SIG-M5 treated with dmso at 0.1 percent for 504 hours (cell line): ENCODE data around the gene FBXO2.
A peak's percentile ranks its signal among the peaks of the same experiment; 100 is the strongest.

ENCODE experiments used
- DNase-seq: peaks from one replicate; lab custom pipeline; 2025; ENCODE audit not compliant: unreplicated experiment; lab: John Stamatoyannopoulos, UW

Gene FBXO2

DNA sequence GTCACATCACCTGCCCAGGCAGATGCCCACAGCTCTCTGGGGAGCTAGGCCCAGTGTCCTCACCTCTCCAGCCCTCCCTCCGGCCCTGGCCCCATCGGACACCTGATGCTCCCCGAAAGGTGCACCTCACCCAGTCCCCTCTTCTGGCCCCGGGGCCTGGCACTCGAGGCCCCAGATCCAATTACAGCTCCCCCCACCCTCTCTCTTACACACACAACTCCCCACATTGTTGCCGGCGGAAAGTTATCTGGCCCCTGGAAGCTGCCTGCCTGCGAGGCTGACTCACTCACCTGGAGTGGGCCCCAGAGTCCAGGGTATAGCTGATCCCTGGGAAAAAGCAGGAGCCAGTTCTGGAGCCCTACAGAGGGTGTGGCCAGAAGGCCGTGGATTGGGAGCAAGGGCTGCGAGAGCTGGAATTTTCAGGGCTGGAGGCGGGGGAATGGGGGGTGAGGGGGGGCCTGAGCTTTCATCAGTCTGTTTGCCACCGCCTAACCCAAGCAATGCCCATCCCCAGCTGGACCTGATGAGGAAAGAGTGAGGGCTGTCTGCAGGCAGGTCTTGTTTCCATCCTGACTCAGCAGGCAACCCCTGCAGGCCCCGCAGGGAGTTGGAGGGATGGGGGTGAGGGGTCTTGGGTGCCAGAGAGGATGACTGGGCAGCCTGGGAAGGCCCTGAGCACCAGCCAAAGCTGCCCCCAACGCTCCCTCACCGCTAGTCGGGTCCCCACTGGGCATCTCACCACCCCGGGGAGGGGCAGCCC is 948 bp downstream of the FBXO2 start:
- no peak for DNase-seq

DNA sequence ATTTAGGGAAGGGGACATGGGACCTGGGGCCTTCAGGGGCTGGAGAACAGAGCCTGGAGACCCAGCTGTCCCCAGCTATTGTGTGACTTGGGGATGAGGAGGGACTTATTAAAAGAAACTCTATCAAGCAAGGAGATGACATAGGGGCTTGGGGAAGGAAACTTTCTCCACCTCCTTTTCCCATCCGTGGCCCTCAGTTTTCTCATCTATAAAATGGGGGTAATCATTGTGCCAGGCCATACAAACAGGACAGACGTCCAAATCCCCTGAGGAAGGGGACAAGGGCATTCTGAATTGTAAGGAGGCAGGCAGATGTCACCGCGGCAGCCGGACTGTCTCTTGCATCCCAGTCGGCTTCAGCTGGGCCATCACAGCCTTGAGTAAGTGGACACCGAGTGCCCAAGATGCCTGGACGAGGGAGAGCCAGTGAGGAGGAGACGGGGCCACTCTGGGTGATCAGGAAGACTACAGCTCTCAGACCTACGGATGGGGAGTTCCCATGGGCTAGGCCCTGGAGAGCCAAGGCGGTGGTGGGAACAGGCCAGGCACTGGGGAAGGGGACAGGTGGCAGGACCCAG is 1.9 kb downstream of the FBXO2 start:
- DNase-seq: no peak

DNA sequence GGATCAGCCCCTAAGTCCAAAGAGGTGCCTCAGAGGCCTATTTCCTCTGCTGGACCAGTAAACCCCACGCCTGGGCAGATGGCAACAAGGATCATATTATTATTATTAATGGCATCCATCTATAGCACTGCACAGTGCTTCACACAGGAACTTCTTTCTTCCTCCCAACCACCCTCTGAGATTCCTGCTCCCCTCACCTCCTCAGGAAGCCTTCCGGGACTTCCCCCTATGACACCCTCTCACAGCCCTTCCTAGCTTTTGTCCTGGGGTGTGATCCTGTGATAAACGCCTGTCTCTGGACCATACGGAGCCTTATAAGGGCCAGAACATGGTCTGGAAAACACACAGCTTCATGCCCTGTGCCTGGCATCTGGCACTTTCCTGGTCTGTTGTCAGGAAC is 3.2 kb downstream of the FBXO2 start:
- no peak for DNase-seq

DNA sequence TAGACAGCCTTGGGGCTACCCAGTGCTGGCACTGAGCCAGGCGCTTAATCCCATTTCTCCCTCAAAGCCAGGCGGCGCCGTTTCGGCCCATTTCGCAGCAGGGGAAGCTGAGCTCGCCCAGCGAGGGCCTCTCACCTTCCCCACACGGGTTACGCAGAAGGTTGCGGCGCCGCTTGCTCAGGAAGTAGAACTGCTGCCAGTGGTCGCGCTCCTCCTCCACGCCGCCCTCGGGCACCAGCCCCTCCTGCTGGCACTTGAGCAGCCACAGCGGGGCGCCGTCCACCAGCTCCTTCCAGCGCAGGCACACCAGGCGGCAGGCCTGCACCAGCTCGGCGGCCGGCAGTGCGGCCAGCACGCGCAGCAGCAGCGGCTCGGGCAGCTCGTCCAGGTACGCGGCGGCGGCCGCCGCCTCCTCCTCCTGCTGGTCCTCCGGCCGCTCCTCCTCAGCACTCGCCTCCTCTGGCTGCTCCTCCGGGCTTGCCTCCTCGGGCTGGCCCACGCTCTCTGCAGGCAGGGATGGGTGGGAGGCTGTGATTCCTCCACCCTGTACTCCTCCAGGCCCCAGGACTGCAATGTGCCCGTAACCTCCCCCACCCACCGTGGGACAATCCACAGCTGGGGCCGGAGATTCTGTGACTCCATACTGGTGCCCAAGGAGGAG is 3.8 kb downstream of the FBXO2 start:
- DNase-seq: peak; percentile 44

DNA sequence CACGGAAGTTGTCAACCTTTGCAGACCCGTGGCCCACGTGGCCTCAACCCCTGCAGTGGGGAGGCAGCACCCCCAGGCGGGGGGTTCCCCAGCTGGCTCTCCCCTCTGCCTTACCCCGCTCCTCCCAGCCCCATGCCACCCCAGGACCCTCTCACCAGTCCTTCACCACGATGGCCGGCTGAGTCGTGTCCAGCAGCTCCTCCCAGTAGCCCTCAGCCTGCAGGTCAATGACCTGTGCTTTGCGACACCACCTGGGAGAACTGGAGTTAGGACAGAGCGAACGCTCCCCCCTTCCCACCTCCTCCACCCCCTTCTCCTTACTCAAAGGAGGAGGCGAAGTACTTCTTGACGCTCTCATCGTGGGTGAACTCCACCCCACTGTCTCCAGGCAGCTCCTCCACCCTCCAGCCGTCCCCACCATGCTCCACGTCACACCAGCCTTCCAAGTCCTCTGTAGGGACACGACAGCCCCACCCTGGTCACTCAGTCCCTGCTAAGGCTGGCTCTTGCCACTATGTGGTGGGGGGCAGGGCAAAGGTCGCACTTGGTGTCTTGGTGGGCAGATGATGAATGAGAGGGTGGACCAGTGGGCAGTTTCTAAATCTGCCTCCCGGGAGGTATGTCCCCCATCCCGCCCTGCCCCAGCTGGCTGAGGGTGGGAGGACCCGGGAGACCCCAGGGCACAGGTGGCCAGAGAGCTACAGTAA is 4.5 kb downstream of the FBXO2 start:
- no peak for DNase-seq

DNA sequence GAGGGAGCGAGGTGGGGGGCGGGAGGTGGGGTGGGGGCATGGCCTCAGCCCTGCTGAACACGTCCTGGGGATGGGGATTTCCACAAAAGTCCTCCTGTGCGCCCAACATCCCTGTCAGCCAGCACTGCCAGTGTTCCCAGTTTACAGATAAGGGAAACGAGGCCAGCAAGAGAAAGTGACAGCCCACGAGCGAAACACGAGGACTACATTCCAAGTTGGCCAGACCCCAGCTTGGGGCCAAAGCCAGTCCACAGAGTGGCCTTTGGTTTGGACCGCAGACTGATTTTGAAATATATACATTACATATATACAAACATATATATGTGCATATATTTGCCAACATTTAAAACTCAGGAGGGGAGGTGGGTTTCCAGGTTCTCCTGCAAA is 5.0 kb downstream of the FBXO2 start:
- no peak for DNase-seq

DNA sequence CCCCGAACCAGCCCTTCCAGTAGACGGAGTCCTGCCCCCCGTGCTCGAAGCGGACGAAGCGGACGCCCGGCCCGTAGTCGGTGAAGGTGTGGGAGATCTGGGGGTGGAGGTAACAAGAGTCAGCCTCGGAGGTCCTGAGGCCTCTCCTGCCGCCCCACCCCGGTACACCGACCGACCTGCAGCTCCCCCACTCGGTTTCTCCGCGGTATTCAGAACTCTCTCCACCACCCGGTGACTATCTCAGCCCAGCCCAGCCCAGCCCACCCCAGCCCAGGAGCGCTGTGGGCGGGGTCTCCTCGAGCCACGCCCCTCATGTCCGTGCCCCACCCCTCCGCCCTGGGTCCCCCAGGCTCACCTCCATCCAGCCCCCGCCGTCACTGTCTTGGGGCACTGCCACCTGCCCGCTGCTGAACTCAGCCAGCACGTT is 5.5 kb downstream of the FBXO2 start:
- no peak for DNase-seq

DNA sequence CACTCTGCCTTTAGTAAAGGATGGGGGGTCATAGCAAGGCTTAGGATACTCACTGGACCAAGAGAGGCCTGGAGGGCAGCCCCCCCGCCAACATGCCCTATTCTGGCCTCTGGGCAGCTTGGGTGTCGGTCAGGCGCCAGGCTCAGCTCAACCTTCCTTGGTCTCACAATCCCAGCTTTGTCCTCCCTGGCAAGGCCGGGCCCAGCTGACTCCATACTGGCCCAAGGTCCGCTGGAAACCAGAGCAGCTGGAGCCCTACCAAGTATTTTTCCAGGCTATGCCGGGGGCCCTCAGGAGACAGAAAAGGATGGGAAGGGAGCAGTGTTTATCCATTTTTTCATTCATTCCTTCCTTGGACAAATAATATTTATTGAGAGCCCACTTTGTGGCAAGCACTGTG is 6.2 kb downstream of the FBXO2 start:
- no peak for DNase-seq

DNA sequence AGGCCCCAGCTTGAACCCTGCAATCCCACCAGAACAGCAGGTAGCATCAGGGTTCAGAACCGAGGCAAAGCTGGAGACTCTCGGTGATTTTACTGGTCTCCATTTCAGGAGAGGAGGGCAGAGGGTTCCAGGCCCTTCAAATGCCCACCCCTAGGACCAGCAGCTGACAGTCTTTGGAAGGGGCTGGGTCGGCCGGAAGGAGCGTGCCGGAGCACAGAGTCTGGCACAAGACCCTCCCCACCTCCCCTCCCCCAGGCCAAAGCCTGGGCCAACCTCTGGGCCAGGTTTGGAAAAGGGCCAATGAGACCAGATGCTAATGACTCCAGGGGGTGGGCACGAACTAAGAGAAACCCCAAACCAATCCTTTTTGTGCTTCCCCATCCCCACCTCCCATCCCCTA is 6.9 kb downstream of the FBXO2 start:
- DNase-seq: no peak

DNA sequence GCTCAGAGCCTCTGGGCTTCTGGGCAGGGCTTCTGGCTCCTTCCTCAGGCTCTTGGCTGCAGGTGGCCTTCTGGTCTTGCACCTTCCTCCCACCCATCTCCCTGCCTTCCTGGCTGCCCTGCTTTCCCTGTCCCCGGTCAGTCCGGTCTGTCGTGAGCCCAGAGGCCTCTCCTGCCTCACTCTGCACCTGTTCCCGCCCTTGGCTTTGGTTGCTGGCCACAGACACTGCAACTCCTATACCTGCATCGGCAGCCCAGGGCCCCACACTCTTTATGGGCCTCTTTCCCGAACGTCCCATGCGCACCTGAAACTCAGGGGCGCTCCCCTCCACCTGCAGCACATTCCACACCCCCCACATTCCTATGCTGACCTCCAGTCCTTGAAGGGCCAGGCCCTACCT is 7.9 kb downstream of the FBXO2 start:
- no peak for DNase-seq

DNA sequence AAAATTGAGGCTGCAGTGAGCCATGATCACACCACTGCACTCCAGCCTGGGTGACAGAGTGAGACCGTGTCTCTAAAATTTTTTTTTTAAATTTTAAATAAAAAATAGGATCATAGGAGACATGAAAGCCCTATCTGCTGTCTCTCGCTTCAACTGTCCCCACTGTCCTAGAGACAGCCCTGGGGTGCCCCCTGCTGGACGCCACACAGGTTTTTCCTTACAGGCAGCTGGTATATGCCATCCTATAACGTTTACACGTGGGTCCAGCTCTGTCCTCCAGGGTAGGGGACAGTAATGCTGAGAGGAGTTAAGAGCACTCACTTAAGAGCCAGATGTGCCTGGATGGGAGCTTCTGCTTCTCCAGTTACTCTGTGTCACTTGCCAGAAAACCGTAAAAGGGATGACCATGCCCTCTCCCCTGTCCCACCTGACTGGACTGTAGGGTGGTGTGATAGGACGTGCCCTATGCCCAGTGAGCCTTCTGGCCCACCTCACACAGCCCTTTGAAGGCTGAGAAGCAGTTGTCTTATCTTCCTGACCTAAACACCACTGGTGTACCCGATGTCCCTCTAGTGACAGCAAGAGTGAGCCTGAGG is 8.5 kb downstream of the FBXO2 start:
- DNase-seq: peak; percentile 68

DNA sequence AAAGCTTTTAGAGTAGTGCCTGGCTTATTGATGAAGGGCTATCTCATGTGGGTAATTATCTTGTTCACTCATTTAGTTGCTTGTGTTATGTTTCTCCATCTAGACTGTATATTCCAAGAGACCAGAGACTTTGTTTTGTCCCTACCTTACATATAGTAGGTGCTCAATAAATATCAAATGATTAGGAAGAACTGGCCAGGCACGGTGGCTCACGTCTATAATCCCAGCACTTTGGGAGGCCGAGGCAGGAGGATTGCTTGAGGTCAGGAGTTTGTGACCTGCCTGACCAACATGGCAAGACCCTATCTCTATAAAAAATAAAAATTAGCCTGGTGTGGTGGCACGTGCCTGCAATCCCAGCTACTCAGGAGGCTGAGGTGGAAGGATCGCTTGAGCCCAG is 9.0 kb downstream of the FBXO2 start:
- no peak for DNase-seq

DNA sequence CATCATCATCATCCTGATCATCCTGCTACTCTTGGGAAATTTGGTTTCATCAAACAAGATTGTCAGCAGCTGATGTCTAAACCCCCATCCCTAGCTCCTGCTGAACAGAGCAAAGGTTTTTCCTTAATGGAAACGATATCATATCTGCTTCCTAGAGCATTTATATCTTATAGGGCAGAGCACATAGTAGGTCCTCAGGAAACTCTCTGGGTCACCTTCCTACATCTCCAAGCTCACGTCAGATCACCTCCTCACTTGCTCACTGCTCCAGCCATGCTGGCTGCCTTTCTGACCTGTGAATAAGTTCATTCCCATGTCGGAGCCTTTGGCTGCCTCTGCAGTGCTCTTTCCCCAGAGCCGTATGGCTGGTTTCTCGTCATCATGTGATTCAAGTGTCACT is 10.4 kb downstream of the FBXO2 start:
- DNase-seq: no peak

DNA sequence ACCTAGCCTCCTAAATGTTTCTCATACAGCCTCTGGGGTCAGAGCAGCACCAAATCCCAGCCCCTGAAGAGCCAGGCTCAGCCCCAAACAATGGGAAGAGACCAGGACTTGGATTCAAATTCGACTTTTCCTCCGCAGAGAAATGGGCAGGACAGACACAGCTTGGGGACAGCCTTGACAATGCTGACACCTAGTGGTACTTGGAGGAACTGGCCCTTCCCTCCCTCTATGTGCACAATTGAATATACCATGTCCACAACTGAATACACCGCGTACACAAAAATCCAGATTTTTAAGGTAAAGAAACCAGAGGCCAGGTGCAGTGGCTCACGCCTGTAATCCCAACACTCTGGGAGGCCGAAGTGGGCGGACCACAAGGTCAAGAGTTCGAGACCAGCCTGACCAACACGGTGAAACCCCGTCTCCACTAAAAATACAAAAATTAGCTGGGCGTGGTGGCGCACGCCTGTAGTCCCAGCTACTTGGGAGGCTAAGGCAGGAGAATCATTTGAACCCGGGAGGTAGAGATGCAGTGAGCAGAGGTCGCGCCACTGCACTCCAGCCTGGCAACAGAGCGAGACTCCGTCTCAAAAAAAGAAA is 11.7 kb downstream of the FBXO2 start:
- DNase-seq: peak; percentile 53

DNA sequence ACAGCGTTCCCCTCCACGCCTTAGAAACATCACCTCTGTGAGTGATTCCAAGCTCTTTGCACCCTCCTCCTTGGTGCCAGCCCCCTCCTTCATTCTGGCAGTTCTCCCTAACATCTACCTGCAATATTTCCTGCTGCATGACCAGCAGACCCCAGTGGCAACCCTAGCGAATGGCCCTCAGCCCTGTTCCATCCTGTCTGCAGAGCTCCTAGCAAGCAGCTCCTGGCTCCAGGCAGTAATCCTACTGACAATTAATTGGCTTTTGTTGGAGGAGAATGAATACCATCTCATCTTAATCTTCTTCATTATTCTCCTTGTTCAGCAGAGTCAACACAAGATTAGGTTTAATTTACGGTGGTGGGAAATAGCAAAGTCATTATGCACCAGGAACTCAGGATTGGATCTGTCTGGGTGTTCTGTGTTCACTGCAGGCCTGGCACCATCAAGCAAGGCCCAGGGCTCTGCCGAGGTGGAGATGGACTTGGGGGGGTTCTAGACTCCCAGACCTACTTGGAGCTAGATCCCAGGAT is 12.4 kb downstream of the FBXO2 start:
- DNase-seq: no peak

DNA sequence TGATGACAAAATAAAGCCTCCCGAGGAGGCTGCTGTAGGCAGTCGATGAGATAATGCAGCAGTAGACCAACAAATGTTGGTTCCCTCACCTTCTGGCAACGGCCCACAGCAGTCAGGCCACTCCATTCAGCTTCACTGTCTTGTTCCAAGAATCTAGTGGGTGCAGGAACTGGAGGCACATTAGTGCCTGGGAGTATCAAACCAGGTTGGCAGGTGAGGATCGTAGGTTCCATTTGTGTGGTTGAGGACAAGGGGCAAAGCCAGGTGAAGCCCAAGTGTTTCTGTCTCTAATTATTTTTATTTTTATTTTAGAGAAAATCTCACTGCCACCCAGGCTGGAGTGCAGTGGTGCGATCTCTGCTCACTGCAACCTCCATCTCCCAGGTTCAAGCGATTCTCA is 13.3 kb downstream of the FBXO2 start:
- no peak for DNase-seq

DNA sequence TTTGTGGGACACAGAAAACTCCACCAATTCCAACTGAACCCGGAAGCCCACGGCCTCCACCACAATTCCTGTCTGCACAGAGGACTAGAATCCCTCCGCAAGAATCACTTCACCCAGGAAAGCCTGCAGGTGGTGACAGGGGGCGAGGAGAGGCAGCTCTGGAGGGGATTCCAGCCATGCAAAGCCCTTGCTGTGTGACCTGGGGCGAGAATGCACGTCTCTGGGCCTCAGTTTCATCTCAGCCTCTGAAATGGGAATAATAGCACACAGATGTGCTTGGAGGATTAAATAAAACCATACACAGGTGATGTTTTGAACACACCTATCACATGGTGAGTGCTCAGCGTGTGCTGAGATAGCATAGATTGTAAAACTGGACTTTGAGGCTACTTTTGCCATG is 14.1 kb downstream of the FBXO2 start:
- no peak for DNase-seq

DNA sequence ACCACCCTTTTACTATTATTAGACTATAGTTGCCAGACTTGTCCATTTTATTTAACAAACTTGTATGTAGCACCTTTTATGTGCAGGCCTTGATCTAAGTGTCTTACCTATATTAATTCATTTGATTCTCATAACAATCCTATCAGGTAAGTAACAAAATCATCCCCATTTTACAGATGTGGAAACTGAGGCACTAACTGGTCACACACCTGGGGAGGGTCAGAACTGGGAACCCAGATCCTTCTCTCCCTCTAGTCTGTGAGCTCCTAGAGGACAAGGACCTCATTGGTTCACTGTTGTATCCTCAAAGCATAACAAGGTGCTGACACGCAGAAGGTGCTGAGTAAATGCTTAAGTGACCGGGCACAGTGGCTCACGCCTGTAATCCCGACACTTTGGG is 14.9 kb downstream of the FBXO2 start:
- DNase-seq: no peak

DNA sequence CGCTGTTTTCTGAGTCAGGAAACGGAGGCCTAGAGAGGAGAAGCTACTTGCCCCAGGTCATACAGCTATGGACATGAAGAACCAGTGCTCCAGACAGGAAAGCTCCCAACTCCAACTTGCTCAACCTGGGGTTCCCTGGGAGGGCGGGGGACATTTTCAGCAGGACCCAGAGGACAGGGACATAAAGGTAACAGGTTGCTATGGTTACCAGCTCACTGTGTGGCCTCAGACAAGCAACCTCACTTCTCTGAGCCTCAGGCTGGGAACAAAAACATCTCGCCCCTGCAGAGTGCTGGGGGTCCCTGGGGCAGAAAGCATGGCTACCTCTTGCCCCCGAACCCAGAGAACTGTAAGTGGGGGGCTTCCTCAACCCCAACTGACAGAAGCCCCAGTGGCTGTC is 16.1 kb downstream of the FBXO2 start:
- no peak for DNase-seq

DNA sequence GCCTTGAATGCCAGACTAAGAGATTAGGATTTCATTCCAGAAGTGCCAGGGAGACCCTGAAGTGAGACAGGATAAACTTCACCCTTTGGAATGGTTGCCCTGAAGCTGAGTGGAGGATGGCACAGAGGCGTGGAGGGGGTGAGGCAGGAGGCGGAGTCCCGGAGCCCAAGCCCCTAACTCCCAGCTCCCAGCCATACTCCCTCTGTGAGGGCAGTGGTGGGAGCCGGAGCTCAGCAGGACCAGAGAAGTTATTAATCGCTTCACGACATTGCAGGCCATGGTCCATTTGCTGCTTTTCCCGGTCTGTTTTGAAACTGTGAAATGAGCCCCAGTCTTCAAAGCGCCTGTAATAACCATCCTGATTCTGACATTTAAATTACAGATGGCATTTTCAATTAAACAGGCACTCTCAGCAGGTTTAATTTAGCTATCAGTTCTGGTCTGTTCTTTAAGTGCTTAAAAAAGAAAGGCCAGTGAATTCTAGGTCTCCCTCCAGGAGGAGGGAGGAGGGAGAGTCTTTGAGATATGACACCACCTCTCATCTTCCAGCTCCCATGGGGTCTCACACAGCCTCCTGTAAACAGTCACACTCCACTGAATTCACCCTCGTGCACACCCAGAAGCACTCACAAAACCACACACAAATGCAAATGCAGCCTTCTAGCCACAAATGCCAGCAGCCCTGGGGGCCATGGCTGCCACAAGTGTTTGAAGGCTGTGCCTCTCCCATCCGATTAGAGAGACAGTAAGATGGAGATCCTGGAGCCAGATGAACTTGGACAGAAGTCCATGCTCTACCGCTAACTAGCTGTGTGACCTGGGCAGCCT is 19.6 kb downstream of the FBXO2 start:
- DNase-seq: no peak
